ENCODE measurements around the gene CHD6.
A peak's percentile ranks its signal among the peaks of the same experiment; 100 is the strongest.

CHD6 gene

DNA sequence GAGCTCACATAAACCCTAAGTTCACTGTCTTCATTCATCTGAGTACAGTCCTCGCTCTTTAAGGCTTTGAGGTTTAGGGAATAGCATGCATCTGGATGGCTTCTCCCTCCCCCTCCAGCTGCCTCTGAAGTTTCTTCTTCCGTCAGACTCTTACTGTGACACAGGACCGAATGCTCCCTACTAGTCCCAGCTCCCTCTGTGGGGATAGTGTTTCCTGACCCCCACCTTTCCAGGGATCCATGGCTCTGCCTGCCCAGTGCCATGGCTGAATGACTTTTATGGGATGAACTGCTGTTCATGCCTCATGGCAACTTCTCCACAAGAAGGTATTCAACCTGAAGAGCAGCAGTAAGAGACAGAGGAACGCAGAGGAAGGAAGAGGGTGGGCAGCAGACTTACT is 171.7 kb downstream of the CHD6 start:
- Mint-ChIP-seq H3K27ac (no peak overlapping the region), H3K9me3 (no peaks in the 10 kb centered on the region), H3K36me3 (ENCODE audit: low read depth) (peaks cover 90% of the 10 kb centered on the region), H3K27me3 (no peaks in the 10 kb centered on the region), H3K4me1 (ENCODE audit: low read depth) (peaks cover 8% of the 10 kb centered on the region), H3K4me3 (no peak overlapping the region)
- DNase-seq = no peak

DNA sequence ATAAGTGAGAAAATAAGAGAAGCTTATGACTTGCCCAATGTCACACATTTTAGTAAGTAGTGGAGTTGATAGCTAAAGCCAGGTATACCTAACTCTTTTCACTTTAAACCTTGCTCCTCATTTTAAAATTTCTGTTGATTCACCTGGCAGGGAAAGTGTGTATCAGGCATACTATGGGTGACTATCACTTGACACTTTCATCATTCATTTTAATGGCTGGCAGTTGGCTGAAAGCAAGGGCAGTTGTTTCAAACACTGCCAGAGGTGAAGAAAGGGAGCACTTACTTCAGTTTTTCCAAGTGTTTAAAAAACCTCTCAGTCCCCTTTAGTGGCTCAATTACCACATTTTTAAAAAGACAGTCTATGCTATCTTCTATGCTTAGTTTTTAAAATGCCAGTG is 173.4 kb downstream of the CHD6 start:
- peak overlapping the region; percentile 31 for H3K27ac Mint-ChIP-seq
- no peak for DNase-seq
- H3K4me3 Mint-ChIP-seq = no peak overlapping the region
- peaks cover 8% of the 10 kb centered on the region for H3K4me1 Mint-ChIP-seq (ENCODE audit: low read depth)
- no peaks in the 10 kb centered on the region for H3K9me3 Mint-ChIP-seq
- peaks cover 88% of the 10 kb centered on the region for H3K36me3 Mint-ChIP-seq (ENCODE audit: low read depth)
- H3K27me3 Mint-ChIP-seq = no peaks in the 10 kb centered on the region

DNA sequence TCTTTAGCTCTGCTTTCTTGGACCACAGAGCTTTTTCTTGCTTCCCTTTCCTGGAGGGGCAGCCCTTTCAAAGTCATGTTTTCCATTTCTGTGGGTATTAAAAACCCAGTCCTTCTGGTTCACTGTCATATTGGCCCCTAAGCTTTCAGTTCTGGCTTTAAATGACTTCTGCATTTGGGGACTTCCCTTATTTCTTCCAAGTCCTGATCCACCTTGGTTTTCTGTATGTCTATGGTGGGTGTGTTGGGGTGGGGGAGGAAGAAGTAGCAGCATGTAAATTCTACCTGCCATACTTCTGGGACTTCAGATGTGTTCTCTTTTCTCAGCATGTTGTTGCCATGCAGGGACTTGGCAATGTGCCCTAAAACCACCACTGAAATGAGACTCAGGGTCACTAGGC is 174.5 kb downstream of the CHD6 start:
- Mint-ChIP-seq H3K4me3 (no peak overlapping the region), H3K27me3 (no peaks in the 10 kb centered on the region), H3K9me3 (no peaks in the 10 kb centered on the region), H3K4me1 (ENCODE audit: low read depth) (peaks cover 9% of the 10 kb centered on the region), H3K36me3 (ENCODE audit: low read depth) (peaks cover 91% of the 10 kb centered on the region), H3K27ac (peak overlapping the region; percentile 47)
- DNase-seq = no peak

DNA sequence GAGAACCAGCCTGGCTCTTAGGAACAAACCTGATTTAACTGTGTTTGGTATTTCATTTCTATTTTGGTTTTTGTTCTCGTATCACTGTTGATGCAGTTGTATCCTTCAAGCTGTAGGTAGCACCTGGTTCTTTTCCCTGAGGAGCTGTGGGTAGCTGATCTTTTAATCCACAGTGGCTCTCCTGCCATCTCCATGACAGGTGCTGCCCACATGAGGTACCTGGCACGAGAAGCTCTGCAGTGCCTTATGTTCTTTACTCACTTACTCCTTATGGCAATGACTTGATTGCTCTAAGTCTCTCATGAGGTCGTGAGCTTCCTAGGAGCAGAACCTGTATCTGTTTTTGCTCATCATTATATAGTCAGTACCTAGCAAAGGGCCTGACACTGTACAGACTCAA is 177.3 kb downstream of the CHD6 start:
- no peaks in the 10 kb centered on the region for H3K27me3 Mint-ChIP-seq
- H3K4me1 Mint-ChIP-seq (ENCODE audit: low read depth) = peaks cover 35% of the 10 kb centered on the region
- no peak for DNase-seq
- H3K36me3 Mint-ChIP-seq (ENCODE audit: low read depth) = peaks cover 88% of the 10 kb centered on the region
- H3K27ac Mint-ChIP-seq = peak overlapping the region; percentile 51
- H3K4me3 Mint-ChIP-seq = no peak overlapping the region
- H3K9me3 Mint-ChIP-seq = no peaks in the 10 kb centered on the region

DNA sequence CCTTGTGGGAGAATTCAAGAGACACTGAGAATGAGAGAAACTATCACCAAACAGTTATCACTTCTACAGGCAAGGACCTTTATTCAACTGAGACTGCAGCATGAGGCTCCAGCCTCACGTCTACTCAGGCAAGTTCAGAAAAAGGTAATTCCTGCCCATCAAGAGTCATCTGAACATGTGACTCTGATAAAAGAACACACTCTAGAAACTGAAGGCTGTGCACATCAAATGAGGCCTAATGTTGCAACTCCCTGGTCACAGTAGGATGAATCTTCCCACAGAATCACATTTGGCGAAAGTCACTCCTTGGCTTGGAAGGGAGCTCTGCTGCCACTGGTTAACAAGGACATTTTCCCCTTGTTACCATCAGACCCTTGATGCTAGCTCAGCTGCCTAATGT is 180.3 kb downstream of the CHD6 start:
- H3K4me1 Mint-ChIP-seq (ENCODE audit: low read depth) = peaks cover 45% of the 10 kb centered on the region
- H3K4me3 Mint-ChIP-seq = no peak overlapping the region
- DNase-seq = no peak

DNA sequence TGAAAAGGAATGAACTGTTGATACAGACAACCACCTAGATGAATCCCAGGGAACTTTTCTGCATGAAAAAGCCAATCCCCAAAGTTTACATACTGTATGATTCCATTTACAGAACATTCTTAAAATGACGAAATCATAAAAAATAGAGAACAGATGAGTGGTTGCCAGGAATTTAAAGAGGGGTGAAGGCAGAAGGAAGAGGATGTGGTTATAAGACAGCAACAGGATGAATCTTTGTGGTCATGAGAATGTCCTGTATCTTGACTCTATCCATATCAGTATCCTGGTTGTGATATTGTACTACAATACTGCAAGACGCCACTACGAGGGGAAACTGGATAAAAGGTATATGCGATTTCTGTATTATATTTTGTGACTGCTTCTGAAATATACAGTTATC is 181.5 kb downstream of the CHD6 start:
- DNase-seq = no peak
- H3K4me3 Mint-ChIP-seq = no peak overlapping the region
- no peaks in the 10 kb centered on the region for H3K27me3 Mint-ChIP-seq
- H3K27ac Mint-ChIP-seq = peak overlapping the region; percentile 27
- H3K9me3 Mint-ChIP-seq = no peaks in the 10 kb centered on the region
- peaks cover 51% of the 10 kb centered on the region for H3K4me1 Mint-ChIP-seq (ENCODE audit: low read depth)
- H3K36me3 Mint-ChIP-seq (ENCODE audit: low read depth) = peaks cover 86% of the 10 kb centered on the region

More for the DNA sequence above, 180.3 kb downstream of the CHD6 start:
- no peaks in the 10 kb centered on the region for H3K9me3 Mint-ChIP-seq
- peaks cover 93% of the 10 kb centered on the region for H3K36me3 Mint-ChIP-seq (ENCODE audit: low read depth)
- H3K27ac Mint-ChIP-seq = peak overlapping the region; percentile 7
- no peaks in the 10 kb centered on the region for H3K27me3 Mint-ChIP-seq

DNA sequence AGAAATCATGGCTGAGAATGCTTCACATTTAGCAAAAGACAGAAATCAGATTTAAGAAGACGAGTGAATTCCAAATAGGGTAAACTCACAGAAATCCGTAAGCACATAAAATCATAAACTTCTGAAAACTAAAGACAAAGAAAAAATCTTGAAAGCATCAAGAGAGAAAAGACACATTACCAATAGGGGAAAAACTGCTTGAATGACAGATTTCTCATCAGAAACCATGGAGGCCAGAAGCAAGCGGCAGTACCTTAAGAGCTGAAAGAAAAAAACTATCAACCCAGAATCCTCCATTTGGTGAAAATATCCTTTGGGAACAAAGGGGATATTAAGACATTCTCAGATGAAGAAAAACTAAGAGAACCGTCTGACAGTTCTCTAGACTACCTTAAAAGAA is 185.0 kb downstream of the CHD6 start:
- H3K4me1 Mint-ChIP-seq (ENCODE audit: low read depth) = peaks cover 63% of the 10 kb centered on the region
- H3K36me3 Mint-ChIP-seq (ENCODE audit: low read depth) = peaks cover 82% of the 10 kb centered on the region
- peak overlapping the region; percentile 81 for H3K27ac Mint-ChIP-seq

DNA sequence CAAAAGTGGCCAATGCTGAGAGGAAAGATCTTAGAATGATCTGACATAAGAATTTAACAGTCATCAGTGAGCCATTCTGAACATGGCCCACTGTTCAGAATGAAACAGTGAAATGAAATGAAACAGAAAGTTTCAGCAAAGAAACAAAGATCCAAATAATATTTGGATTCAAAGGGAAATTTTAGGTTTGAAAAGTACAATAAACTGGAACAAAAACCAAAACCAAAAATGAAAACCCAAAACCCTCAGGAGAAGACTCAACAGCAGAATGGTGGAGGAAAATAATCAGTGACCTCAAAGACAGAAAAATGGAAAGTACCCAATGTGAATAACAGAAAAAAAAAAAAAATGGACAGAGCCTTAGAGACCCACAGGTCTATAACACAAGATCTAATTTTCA is 185.4 kb downstream of the CHD6 start:
- Mint-ChIP-seq H3K9me3 (no peaks in the 10 kb centered on the region), H3K4me3 (no peak overlapping the region), H3K36me3 (ENCODE audit: low read depth) (peaks cover 82% of the 10 kb centered on the region), H3K4me1 (ENCODE audit: low read depth) (peaks cover 63% of the 10 kb centered on the region), H3K27me3 (no peaks in the 10 kb centered on the region), H3K27ac (peak overlapping the region; percentile 81)
- no peak for DNase-seq

More for the DNA sequence above, 185.0 kb downstream of the CHD6 start:
- Mint-ChIP-seq H3K4me3 (no peak overlapping the region), H3K27me3 (no peaks in the 10 kb centered on the region), H3K9me3 (no peaks in the 10 kb centered on the region)
- no peak for DNase-seq

DNA sequence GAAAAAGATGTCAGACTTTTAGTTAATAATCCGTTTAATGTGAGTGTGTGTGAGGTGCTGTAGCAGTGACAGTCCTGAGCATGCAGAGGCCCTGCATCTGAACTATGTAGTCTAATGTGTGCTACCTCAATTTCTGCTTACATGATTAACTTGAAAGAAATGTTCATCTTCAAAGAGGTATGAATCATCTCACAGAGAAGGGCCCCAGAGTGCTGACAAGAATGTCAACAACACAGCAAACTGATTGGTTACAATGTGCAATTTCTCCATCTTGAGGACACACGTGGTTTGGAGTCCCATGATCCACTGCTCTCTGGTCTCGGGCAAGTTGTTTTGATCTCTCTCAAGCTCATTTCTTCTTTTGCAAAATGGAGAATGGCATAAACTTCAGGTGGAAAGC is 189.9 kb downstream of the CHD6 start:
- DNase-seq = no peak
- peaks cover 81% of the 10 kb centered on the region for H3K36me3 Mint-ChIP-seq (ENCODE audit: low read depth)
- H3K9me3 Mint-ChIP-seq = no peaks in the 10 kb centered on the region
- no peak overlapping the region for H3K4me3 Mint-ChIP-seq
- H3K27ac Mint-ChIP-seq = peak overlapping the region; percentile 62
- H3K27me3 Mint-ChIP-seq = no peaks in the 10 kb centered on the region
- H3K4me1 Mint-ChIP-seq (ENCODE audit: low read depth) = peaks cover 43% of the 10 kb centered on the region

DNA sequence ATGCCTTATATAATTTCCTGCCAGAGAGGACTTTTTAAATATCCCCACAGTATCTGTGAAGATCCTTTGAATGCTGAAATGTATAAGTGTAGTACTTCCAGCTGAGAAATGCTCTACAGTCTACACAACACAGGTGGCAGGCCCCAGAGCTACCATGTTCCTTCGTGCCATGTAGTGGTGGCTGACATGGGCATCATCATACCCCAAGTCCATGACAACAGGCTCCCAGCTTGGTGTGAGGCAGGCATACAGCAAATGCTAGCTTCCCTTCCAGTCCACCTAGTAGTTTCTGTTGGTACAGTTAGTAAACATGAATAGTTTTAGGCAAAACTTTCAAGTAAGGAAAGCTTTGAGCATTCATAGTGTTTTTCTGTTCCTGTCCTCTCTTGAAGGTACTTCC is 190.3 kb downstream of the CHD6 start:
- Mint-ChIP-seq H3K27ac (peak overlapping the region; percentile 62), H3K4me3 (no peak overlapping the region)

DNA sequence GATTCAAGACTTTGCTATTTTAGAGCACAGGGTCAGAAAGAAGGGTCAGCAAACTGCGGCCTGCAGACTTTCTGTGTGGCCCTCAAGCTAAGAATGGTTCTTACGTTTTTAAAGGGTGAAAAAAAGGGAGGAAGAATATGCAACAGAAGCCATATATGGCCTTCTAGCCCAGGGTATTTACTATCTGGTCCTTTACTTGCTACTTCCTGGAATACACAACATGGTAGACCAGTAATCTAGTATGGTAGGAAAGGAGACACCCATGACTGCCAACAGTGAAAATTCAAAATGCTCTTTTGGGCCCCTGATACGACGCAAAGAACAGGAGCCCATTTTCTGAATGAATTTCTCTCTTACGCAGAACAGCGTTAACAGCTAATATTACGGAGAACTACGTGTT is 191.2 kb downstream of the CHD6 start:
- Mint-ChIP-seq H3K27ac (no peak overlapping the region), H3K27me3 (no peaks in the 10 kb centered on the region), H3K9me3 (no peaks in the 10 kb centered on the region), H3K36me3 (ENCODE audit: low read depth) (peaks cover 83% of the 10 kb centered on the region), H3K4me1 (ENCODE audit: low read depth) (peaks cover 32% of the 10 kb centered on the region), H3K4me3 (no peak overlapping the region)
- DNase-seq = no peak

More for the DNA sequence above, 190.3 kb downstream of the CHD6 start:
- peaks cover 39% of the 10 kb centered on the region for H3K4me1 Mint-ChIP-seq (ENCODE audit: low read depth)
- H3K27me3 Mint-ChIP-seq = no peaks in the 10 kb centered on the region
- H3K9me3 Mint-ChIP-seq = no peaks in the 10 kb centered on the region
- H3K36me3 Mint-ChIP-seq (ENCODE audit: low read depth) = peaks cover 81% of the 10 kb centered on the region
- no peak for DNase-seq

DNA sequence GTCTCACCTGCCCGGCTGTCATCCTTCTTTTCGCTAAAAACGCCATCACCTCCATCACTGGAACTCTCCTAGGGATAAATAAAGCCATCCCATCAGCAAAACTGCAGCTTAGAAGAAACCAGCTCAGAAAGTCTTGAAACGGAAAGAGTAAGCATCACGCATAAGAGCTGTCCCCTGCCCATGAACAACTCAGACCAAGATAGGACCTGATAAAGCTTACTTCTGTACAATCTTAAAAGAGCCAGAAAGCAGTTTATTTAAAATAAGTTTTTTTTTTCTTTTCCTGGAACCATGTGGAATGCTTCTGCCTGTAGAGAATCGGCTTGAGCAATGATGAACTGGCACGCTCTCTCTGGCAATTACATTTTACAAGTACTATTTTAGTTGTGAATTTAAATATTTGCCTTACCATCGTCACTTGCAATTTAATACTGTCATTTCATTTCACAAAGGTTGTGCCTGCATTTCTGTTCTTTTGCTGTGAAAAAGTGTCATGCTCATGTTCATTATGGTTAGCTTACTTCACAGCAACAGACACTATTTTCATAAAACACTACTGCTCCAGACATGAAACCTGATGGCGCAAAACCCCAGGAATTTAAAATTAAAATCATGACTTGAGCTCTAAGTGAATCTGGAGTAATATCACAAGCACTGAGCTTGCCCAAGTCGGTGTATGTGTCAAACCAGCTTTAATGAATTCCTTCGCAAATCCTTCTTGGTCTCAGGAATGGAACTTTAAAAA is 191.9 kb downstream of the CHD6 start:
- Mint-ChIP-seq H3K4me1 (ENCODE audit: low read depth) (peaks cover 31% of the 10 kb centered on the region), H3K9me3 (no peaks in the 10 kb centered on the region), H3K36me3 (ENCODE audit: low read depth) (peaks cover 86% of the 10 kb centered on the region), H3K27me3 (no peaks in the 10 kb centered on the region), H3K4me3 (no peak overlapping the region), H3K27ac (no peak overlapping the region)
- no peak for DNase-seq

DNA sequence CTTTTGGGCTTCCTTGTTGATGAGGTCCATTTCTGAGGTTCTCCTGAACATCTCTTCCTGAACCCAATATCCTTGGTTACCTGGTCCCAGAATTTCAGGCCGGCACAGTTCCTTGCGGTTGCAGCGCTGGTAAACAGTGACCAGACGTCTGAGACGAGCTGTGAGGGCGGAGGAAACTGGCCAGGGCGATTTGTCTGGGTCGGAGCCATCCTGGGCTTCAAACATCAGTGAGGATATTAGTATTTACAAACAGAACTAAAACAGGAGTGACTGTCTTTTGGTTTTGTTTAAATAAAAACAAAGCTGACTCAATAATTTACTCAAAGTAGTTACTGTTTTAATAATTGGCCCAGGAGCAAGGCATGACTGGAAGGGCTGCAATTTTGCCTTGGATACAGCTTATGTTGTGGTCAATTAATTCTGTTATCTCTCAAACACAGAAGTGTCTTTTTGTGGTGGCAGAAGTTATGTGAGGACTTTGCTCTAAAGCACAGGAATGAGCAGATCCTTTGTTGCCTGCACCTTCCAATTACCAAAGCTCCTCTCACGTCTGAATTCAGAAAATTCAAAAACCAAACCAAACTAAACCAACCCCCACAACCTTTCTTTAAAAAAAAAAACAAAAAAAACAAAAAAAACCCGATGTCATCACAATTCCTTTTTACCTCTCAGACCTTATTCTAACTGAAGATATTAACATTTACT is 192.8 kb downstream of the CHD6 start:
- Mint-ChIP-seq H3K36me3 (ENCODE audit: low read depth) (peaks cover 89% of the 10 kb centered on the region), H3K4me3 (no peak overlapping the region), H3K9me3 (no peaks in the 10 kb centered on the region), H3K27ac (no peak overlapping the region), H3K27me3 (no peaks in the 10 kb centered on the region), H3K4me1 (ENCODE audit: low read depth) (peaks cover 31% of the 10 kb centered on the region)
- no peak for DNase-seq

DNA sequence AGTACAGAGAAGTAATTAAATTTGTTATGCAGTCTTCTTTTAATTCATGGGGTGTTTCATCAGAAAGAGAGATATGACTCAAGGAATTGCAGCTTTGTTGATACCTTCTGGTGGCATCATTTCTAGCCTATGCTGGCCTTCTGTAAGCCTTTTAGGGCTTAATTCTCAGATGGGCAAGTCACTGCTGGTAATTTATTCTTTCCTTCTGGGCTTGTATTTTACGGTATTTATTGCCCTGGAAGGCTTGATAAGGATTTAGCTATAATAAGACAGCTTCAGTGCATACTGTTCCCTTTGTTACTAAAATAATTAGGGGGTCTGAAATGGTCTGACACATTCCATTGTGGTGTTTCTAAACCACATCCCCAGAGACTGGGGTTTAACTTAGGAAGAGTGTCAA is 193.6 kb downstream of the CHD6 start:
- H3K27ac Mint-ChIP-seq = no peak overlapping the region
- no peak for DNase-seq
- peaks cover 91% of the 10 kb centered on the region for H3K36me3 Mint-ChIP-seq (ENCODE audit: low read depth)
- H3K4me1 Mint-ChIP-seq (ENCODE audit: low read depth) = peaks cover 27% of the 10 kb centered on the region
- no peak overlapping the region for H3K4me3 Mint-ChIP-seq
- no peaks in the 10 kb centered on the region for H3K9me3 Mint-ChIP-seq
- no peaks in the 10 kb centered on the region for H3K27me3 Mint-ChIP-seq

DNA sequence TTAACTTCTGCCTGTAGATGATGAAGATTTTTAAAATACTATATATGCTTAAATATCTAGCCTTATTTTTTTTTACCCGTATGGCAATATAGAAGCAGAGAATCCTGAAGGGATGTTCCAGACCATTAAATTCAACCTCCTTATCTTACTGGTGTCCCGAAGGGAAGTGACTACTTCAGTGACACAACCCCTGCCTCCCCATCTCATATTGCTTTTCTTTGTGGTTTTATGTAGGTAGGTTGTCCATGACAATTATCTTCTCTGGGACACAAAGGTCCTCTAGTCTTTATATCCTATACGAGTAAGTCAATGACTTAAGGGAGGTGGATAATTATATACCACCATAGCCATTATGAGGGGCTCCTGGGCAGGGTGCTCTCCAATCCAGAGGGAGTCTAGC is 194.2 kb downstream of the CHD6 start:
- no peak overlapping the region for H3K4me3 Mint-ChIP-seq
- H3K36me3 Mint-ChIP-seq (ENCODE audit: low read depth) = peaks cover 88% of the 10 kb centered on the region
- no peaks in the 10 kb centered on the region for H3K9me3 Mint-ChIP-seq
- no peak for DNase-seq
- no peak overlapping the region for H3K27ac Mint-ChIP-seq
- H3K27me3 Mint-ChIP-seq = no peaks in the 10 kb centered on the region
- H3K4me1 Mint-ChIP-seq (ENCODE audit: low read depth) = peaks cover 22% of the 10 kb centered on the region
